ENCODE data around the gene MYO9A. TPM values are rescaled to one million over a fixed set of nuclear protein-coding genes. Genes with fewer than 3 reads are reported as not detected.

MYO9A gene
- polyA plus RNA-seq, 3 donors = 30.1 to 43.0 (median 35.0) TPM

DNA sequence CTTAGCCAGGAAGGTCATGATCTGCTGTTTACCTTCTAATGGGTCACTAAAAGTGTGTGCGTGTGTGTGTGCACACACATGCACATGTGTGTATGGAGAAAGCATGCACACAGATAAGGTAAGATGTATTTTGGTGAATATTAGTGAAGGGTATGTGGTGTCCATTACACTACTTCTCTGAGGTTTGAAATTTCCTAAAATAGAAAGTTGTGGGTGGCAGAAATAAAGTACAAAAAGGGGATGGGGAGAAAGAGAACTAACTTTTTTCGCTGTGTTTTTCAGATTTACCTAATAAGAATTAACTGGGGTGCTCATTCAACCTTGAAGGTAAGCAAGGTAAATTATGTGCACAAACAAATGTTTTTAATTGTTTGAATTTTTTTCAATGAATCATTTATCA is 332.0 kb downstream of the MYO9A start:
- no peak for DNase-seq

DNA sequence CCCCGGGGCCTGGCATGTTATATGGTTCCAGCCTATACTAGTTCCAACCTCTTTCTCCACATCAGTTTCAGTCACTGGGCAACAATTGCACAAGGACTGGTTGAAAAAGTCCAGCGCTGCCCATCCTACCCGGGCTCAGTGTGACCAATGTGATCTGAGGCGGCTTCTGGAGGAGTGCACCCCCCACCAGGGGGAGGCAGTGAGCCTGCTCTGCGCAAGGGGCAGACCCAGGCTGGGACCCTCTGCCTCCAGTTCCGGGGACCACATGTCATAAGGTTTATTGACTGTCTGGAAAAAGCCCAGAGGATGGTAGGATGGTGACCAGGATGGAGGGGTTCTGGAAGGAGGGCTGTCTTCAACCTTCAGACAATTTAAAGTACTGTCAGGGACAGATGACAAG is 333.2 kb downstream of the MYO9A start:
- DNase-seq = no peak

- DNase-seq = no peak
Observed at GRCh38 chr15:71782422-71783165, 335.4 kb downstream of the MYO9A start.

GRCh38 chr15:71781965-71782265 is 336.0 kb downstream of the MYO9A start:
- DNase-seq = no peak

DNA sequence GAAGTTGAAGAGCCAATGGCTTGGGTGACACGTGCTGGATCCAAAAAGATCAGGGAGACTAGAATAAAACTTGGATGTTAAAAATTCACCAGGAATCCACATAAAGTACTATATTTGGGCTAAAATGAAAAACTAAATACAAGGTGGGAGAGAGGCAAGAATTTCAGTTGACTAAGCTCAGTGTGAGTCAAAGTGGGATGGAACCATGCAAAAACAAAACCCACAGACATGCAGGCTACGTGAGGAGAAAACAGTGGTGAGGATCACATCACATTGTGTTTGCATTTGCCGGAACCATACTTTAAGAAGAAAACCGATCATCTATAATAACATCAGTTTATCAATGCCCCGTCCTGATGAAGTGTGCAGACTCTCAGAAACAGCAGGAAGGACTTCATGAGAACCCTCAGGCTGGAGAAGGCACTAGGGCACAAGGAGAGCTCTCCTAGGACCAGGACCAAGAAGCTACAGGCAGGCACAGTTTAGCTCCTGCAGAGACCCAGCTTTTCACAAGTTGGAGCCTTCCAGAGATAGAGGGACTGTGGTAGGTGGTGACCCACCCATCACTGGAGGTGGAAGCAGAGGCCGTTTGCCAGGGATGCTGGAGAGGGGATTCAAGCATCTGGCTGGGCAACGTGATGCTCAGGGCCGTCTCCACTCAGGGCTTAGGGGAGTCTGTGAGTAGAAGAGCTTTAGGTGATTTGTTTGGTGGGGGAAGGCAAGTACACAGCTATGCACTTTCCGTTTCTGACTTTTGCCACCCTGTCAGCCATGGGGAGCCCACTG is 336.6 kb downstream of the MYO9A start:
- no peak for DNase-seq

DNA sequence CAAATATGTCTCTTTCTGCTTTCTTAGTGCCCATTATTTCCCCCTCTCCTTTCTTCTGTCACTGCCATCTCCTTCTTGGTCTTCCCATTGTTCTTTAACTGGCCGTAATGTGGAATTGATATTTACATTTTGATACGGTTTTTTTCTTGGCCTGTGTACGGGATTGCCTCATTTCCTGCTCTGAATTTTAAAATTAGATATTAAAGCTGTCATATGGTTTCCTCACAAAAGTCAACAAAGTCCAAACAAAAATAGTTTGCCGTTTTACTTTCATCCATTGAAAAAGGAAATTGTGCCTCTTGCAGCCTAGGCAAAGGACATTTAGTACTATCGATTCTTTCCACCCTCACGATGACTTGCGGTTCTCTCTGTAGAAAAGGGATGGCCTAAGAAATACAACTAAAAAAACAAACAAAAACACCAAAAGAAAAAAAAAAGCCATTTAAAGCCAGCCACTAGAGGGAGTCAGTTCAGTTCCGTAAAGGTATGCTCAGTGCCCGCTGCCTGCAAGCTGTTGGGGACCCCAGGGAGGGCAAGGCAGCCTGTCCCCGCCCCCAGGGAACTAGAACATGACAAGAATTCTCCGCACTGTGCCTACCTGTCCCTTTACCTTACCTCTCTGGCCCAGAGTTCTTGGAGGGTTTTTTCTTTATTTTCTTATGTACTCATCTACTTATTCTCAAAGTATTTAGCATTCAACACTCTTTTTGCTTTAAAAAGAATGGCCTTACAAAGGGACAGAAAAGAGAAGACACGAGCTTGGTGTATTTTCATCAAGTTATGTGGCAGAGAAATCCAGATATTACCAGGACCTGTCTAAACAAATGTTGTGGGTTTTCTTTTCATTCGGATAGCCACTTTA is 337.6 kb downstream of the MYO9A start:
- peak; percentile 55 for DNase-seq

GRCh38 chr15:71779073-71779797 is 338.7 kb downstream of the MYO9A start:
- no peak for DNase-seq

DNA sequence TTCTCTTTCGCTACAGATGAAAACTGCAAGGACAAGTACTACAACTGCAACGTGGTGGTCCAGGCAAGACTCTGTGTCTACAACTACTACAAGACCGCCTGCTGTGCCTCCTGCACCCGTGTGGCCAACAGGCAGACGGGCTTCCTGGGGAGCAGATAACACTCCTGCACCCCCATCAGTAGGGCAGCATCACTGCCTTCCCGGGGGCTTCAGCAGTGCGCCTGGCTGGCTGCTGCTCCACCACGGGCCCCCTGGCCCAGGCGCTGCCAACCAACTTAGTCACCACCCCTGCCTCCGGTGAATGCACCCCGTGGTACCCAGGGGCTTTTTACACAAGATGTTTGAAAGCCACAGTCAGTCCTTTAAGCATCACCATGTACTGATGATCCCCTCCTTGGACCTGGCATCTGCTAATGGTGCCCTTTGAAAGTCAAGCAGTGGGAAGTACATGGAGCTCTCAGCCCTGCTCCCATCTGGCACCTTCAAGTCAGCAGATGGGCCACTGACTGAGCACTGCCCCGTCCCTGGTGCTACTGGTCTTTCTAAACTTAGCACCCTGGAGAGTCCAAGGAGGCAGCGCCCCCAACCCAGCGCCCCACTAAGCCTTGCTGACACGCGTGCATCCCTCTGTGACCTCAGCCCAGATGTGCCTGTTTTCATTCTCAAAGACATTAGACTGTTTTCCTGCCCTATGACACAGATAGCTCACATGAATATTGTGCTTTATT is 340.6 kb downstream of the MYO9A start:
- no peak for DNase-seq

GRCh38 chr15:71776304-71776703 is 341.6 kb downstream of the MYO9A start:
- DNase-seq = no peak

- DNase-seq = no peak
Observed at GRCh38 chr15:71775856-71776255, 342.1 kb downstream of the MYO9A start.

DNA sequence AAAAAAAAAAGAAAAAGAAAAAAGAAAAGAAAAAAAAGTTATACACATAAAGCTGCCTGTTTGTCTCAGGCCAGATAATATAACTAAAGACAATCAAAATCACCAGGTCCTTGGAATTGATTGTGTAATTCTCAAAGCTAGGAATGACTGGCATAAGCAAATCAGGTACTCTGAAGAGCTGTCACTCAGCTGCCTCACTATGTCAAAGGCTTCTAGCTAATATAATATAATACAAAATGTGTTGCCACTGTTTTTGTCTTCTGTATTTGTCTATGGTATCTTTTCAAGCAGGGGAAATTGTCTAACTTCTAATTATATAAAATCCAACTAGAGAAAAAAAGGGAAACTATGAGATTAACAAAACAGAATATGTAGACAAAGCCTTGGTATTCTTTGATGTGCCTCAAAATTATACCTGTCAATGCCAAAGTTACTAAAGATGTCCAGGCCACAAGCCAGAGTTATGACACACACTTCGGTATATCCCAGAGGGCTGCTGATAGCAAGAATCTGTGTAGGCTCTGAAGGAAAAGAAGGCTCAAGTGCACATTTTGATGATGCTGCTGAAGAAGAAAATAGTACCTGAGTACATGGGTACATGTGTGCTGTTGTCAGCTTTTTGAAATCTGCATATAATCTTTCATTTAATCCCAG is 344.6 kb downstream of the MYO9A start:
- no peak for DNase-seq

Other genes with a start within 250 kb of the MYO9A start
- gene SENP8, start 253 bp upstream of the MYO9A start, polyA plus RNA-seq (ENCODE audit: insufficient read length in 3 of 3) = 1 to 10 TPM; 6.5 to 7.2 (median 6.6) TPM
- gene GRAMD2A, start 79.6 kb upstream of the MYO9A start, polyA plus RNA-seq (ENCODE audit: insufficient read length in 3 of 3) = 10 to 100 TPM in 2 of 3 donors, 1 to 10 TPM in 1; 6.6 to 21.3 (median 14.8) TPM
- gene PKM, start 113.0 kb upstream of the MYO9A start, polyA plus RNA-seq (ENCODE audit: insufficient read length in 3 of 3) = 100 to 1,000 TPM; 625 to 751 (median 695) TPM
- 100 to 1,000 TPM in 2 of 3 donors, 10 to 100 TPM in 1; 86.9 to 133 (median 133) TPM for gene PARP6, start 154.4 kb upstream of the MYO9A start, polyA plus RNA-seq (ENCODE audit: insufficient read length in 3 of 3)
- 1 to 10 TPM; 3.5 to 5.2 (median 5.0) TPM for gene CELF6, start 202.0 kb upstream of the MYO9A start, polyA plus RNA-seq (ENCODE audit: insufficient read length in 3 of 3)

Data from renal pelvis (tissue), 4 donors.